ENCODE measurements around the gene ZNF469. TPM values are rescaled to one million over a fixed set of nuclear protein-coding genes. Genes with fewer than 3 reads are reported as not detected.

ZNF469 gene
- total and polyA plus RNA-seq, 2 of the 13 experiments (the other 11 are each of a cell fraction or from before 2014, with no cell fraction given), result not detected

- TF ChIP-seq AHDC1 (CRISPR knock-in tag; IDR thresholded peaks at IDR 0.05; ENCODE audit: borderline replicate concordance) (no peak), TRAFD1 (CRISPR knock-in tag; IDR thresholded peaks at IDR 0.05; ENCODE audit: borderline replicate concordance) (no peak), GTF2F1 (IDR thresholded peaks at IDR 0.05; ENCODE audit: low read length) (no peak), ZNF570 (CRISPR knock-in tag; IDR thresholded peaks at IDR 0.05; ENCODE audit: borderline replicate concordance) (no peak), ARNTL (CRISPR knock-in tag; IDR thresholded peaks at IDR 0.05) (peak; percentile 78), RXRB (CRISPR knock-in tag; IDR thresholded peaks at IDR 0.05; ENCODE audit: borderline replicate concordance) (peak; percentile 41; the same call in 1 of the 2 replicates), ZNF382 (CRISPR knock-in tag; IDR thresholded peaks at IDR 0.05; ENCODE audit: borderline replicate concordance) (no peak), PRMT3 (CRISPR knock-in tag; IDR thresholded peaks at IDR 0.05; ENCODE audit: borderline replicate concordance, low read depth) (no peak), GFI1 (CRISPR knock-in tag; IDR thresholded peaks at IDR 0.05; ENCODE audit: borderline replicate concordance) (no peak), NCOR1 (IDR thresholded peaks at IDR 0.05; ENCODE audit: borderline replicate concordance, low read length) (peak; percentile 66; the same call in 1 of the 2 replicates), MLX (CRISPR knock-in tag; IDR thresholded peaks at IDR 0.05) (no peak), TERF1 (CRISPR knock-in tag; IDR thresholded peaks at IDR 0.05) (no peak), SALL1 (CRISPR knock-in tag; IDR thresholded peaks at IDR 0.05) (peak; percentile 58), ZNF567 (CRISPR knock-in tag; IDR thresholded peaks at IDR 0.05; ENCODE audit: borderline replicate concordance) (no peak), ZNF468 (CRISPR knock-in tag; IDR thresholded peaks at IDR 0.05) (no peak), RARA (CRISPR knock-in tag; IDR thresholded peaks at IDR 0.05) (peak; percentile 93), NR2C2 (CRISPR knock-in tag; IDR thresholded peaks at IDR 0.05; ENCODE audit: borderline replicate concordance) (no peak), ZNF558 (CRISPR knock-in tag; IDR thresholded peaks at IDR 0.05; ENCODE audit: borderline replicate concordance) (no peak), ZNF597 (CRISPR knock-in tag; IDR thresholded peaks at IDR 0.05) (no peak)
Observed at GRCh38 chr16:88398170-88398873, 15.6 kb downstream of the ZNF469 start (continued).
